A549 (cell line): ENCODE measurements around the gene DDX31.

ENCODE experiments used
- CEBPB ChIP-seq, 2 experiments: fragments of >200 bp in 1 of 2; sonication (Bioruptor Twin) in 1 of 2; formaldehyde crosslinking in 1 of 2; IDR thresholded peaks; 2 replicates each; pipeline ENCODE4 v1.6.1; 2012 to 2016
- E2F6 ChIP-seq: IDR thresholded peaks from 2 replicates; pipeline ENCODE4 v1.6.1; 2012; ENCODE audit warnings: low read depth, borderline replicate concordance
- ELK1 ChIP-seq: fragments of 150-350 bp; IDR thresholded peaks from 2 replicates; pipeline ENCODE4 v1.6.1; 2014; ENCODE audit warnings: low read depth, mild to moderate bottlenecking, low read length
- HDAC2 ChIP-seq: fragments of 200-600 bp; sonication (generic); IDR thresholded peaks from 2 replicates; pipeline ENCODE4 v1.6.1; 2016
- HOXA7 ChIP-seq: fragments of 250-450 bp; sonication (Bioruptor Pico); IDR thresholded peaks from 2 replicates; pipeline ENCODE4 v1.5.0; 2020; ENCODE audit warnings: mild to moderate bottlenecking, moderate library complexity
- POLR2A ChIP-seq: IDR thresholded peaks from 2 replicates; pipeline ENCODE4 v1.6.1; 2012; ENCODE audit warnings: mild to moderate bottlenecking, low read length
- SREBF2 ChIP-seq: fragments of 450-650 bp; IDR thresholded peaks from 2 replicates; pipeline ENCODE4 v1.6.1; 2014; ENCODE audit warnings: mild to moderate bottlenecking, moderate library complexity
- TF ChIP-seq, protein P1 (sequence below): fragments of >200 bp; sonication (Bioruptor Twin); formaldehyde crosslinking; IDR thresholded peaks from 3 replicates; pipeline ENCODE4 v1.5.1; 2016

DNA sequence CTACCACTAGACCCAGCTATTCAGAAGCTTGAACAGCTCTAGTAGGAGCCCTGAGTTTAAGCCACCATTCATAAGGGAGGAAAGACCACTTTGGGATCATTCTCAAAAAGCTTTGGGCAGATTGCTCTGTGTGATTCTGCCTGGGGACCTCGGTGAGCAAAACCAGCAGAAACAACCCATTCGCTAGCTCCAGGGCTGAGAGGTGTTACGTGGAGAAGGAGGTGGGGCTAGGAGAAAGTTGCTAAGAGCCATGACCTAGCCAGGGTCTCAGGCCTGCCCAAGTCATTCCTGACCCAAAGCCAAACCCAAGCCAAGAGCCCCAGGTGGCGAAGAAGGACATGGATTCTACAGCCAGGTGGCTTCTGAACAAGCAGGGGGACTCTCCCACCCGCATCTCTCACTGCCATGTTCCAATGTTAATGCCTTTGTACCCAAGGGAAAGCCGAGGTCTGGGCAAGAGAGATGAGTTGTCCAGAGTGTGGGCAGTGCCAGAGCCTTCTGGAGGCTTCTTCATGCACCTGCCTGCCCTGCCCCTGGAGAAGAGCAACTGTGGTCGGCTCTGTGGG lies 91.3 kb downstream of the DDX31 start:
- TF ChIP-seq, protein P1, sequence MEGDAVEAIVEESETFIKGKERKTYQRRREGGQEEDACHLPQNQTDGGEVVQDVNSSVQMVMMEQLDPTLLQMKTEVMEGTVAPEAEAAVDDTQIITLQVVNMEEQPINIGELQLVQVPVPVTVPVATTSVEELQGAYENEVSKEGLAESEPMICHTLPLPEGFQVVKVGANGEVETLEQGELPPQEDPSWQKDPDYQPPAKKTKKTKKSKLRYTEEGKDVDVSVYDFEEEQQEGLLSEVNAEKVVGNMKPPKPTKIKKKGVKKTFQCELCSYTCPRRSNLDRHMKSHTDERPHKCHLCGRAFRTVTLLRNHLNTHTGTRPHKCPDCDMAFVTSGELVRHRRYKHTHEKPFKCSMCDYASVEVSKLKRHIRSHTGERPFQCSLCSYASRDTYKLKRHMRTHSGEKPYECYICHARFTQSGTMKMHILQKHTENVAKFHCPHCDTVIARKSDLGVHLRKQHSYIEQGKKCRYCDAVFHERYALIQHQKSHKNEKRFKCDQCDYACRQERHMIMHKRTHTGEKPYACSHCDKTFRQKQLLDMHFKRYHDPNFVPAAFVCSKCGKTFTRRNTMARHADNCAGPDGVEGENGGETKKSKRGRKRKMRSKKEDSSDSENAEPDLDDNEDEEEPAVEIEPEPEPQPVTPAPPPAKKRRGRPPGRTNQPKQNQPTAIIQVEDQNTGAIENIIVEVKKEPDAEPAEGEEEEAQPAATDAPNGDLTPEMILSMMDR = no peak
- TF ChIP-seq SREBF2 (no peak), HOXA7 (CRISPR knock-in tag) (no peak), ELK1 (no peak), POLR2A (no peak), CEBPB (IDR thresholded peaks at IDR 0.05) (no peak), E2F6 (no peak), HDAC2 (no peak)
